Suprapubic skin (tissue), 4 donors: ENCODE results near the gene ST3GAL4.

Source experiments
- POLR2A ChIP-seq, 2 donors: fragments of 450-650 bp; IDR thresholded peaks; one replicate each; pipeline ENCODE4 v1.6.1; 2017; ENCODE audit warnings: antibody characterized with exemption in 2 of 2, mild to moderate bottlenecking in 2 of 2, moderate library complexity in 2 of 2
- POLR2AphosphoS5 ChIP-seq, 3 donors: sonication (generic); formaldehyde crosslinking; IDR thresholded peaks; one replicate each; pipeline ENCODE4 v1.6.1; 2017; ENCODE audit warnings: antibody characterized with exemption in 3 of 3
- TF ChIP-seq, protein P1 (sequence below), 2 donors: fragments of 200-600 bp in 1 of 2; fragments of 450-650 bp in 1 of 2; sonication (generic) in 1 of 2; IDR thresholded peaks; one replicate each; pipeline ENCODE4 v1.5.1; 2016 to 2019; ENCODE audit warnings: antibody characterized with exemption in 2 of 2, mild to moderate bottlenecking in 1 of 2, moderate library complexity in 1 of 2

GRCh38 chr11:126363706-126364248, 8.3 kb downstream of the ST3GAL4 start:
- TF ChIP-seq, protein P1, sequence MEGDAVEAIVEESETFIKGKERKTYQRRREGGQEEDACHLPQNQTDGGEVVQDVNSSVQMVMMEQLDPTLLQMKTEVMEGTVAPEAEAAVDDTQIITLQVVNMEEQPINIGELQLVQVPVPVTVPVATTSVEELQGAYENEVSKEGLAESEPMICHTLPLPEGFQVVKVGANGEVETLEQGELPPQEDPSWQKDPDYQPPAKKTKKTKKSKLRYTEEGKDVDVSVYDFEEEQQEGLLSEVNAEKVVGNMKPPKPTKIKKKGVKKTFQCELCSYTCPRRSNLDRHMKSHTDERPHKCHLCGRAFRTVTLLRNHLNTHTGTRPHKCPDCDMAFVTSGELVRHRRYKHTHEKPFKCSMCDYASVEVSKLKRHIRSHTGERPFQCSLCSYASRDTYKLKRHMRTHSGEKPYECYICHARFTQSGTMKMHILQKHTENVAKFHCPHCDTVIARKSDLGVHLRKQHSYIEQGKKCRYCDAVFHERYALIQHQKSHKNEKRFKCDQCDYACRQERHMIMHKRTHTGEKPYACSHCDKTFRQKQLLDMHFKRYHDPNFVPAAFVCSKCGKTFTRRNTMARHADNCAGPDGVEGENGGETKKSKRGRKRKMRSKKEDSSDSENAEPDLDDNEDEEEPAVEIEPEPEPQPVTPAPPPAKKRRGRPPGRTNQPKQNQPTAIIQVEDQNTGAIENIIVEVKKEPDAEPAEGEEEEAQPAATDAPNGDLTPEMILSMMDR (IDR thresholded peaks at IDR 0.05) = no peak
- TF ChIP-seq POLR2A (IDR thresholded peaks at IDR 0.05) (no peak), POLR2AphosphoS5 (IDR thresholded peaks at IDR 0.05) (no peak)
